Erythroblast (primary cell): ENCODE results near the gene CHEK2.
"Not testable (repeated sequence)": the region's sequence is repeated elsewhere in the genome, so short reads cannot be mapped to it uniquely, and the experiment has no call there.

Experiments
- DNase-seq, 2 experiments: peaks; one replicate each; lab custom pipeline; 2025; lab: John Stamatoyannopoulos, UW
- GATA1 ChIP-seq: IDR thresholded peaks from 2 replicates; pipeline ENCODE4 v1.6.1; 2011; ENCODE audit warnings: low read depth, mild to moderate bottlenecking, control low read depth, low read length, moderate library complexity
- POLR2A ChIP-seq: IDR thresholded peaks from 2 replicates; pipeline ENCODE4 v1.6.1; 2011; ENCODE audit warnings: mild to moderate bottlenecking, low read length

CHEK2 gene

GRCh38 chr22:28702891-28703290 is 38.7 kb downstream of the CHEK2 start:
- DNase-seq = no peak
- no peak for TF ChIP-seq POLR2A
- no peak for TF ChIP-seq GATA1

- not testable (repeated sequence) for DNase-seq
Measured at GRCh38 chr22:28693041-28693760, 48.4 kb downstream of the CHEK2 start.

GRCh38 chr22:28689796-28690195 is 51.8 kb downstream of the CHEK2 start:
- DNase-seq = not testable (repeated sequence)

GRCh38 chr22:28682966-28683365 is 58.7 kb downstream of the CHEK2 start:
- peak; percentile 23 to 43 for DNase-seq

GRCh38 chr22:28680813-28681490 is 60.7 kb downstream of the CHEK2 start:
- DNase-seq = peak in 1 of 2 experiments; percentile 3

- peak; percentile 72 to 77 for DNase-seq
Measured at GRCh38 chr22:28679611-28680287, 61.9 kb downstream of the CHEK2 start, which contains the start of gene TTC28. TSS of gene TTC28 (minus strand) at chr22:28679840. CDS start at chr22:28679723, 117 bp downstream.

- DNase-seq = peak; percentile 41 to 45
Measured at GRCh38 chr22:28678778-28679610, 62.6 kb downstream of the CHEK2 start.

- DNase-seq = not testable (repeated sequence)
Measured at GRCh38 chr22:28678170-28678569, 63.5 kb downstream of the CHEK2 start.

- TF ChIP-seq POLR2A (no peak), GATA1 (no peak)
- no peak for DNase-seq
Measured at GRCh38 chr22:28674121-28674563, 67.5 kb downstream of the CHEK2 start.

GRCh38 chr22:28670756-28671155 is 70.9 kb downstream of the CHEK2 start:
- DNase-seq = no peak
- TF ChIP-seq GATA1 (no peak), POLR2A (no peak)

- DNase-seq = no peak
Measured at GRCh38 chr22:28670161-28670560, 71.5 kb downstream of the CHEK2 start.

GRCh38 chr22:28669387-28669786 is 72.2 kb downstream of the CHEK2 start:
- DNase-seq = no peak
- TF ChIP-seq POLR2A (no peak), GATA1 (no peak)

More at GRCh38 chr22:28670161-28670560, 71.5 kb downstream of the CHEK2 start:
- TF ChIP-seq GATA1 (no peak), POLR2A (no peak)

GRCh38 chr22:28663569-28663942 is 78.1 kb downstream of the CHEK2 start:
- not testable (repeated sequence) for DNase-seq

- TF ChIP-seq POLR2A = no peak
- TF ChIP-seq GATA1 = no peak
- DNase-seq = no peak
Measured at GRCh38 chr22:28658448-28658847, 83.2 kb downstream of the CHEK2 start.

GRCh38 chr22:28656181-28656580 is 85.4 kb downstream of the CHEK2 start:
- TF ChIP-seq POLR2A = no peak
- TF ChIP-seq GATA1 = no peak

More at GRCh38 chr22:28656181-28656580, 85.4 kb downstream of the CHEK2 start:
- DNase-seq = no peak
